Panc1 (cell line): ENCODE data around the gene NINL. TPM values are rescaled to one million over a fixed set of nuclear protein-coding genes. Genes with fewer than 3 reads are reported as not detected.

ENCODE experiments used
- ATAC-seq: fragments of 200-7000 bp; cut with Tn5 transposase; 2 replicates; pipeline ENCODE4 v1.9.1; 2020; ENCODE audit warnings: mild to moderate bottlenecking, moderate library complexity
- BruUV-seq: library from RNA; stranded (reverse); fragments of 400-500 nt; replicated peaks from 2 replicates; lab custom pipeline; 2021; lab: Mats Ljungman, UMichigan
- CTCF ChIA-PET: fragments of 300-600 bp; sonication (Branson Sonifier 250); formaldehyde crosslinking; loops from one replicate; lab custom pipeline; 2022; ENCODE audit warnings: antibody characterized with exemption; lab: Charles Lee
- POLR2A ChIA-PET: fragments of 300-600 bp; sonication (Branson Sonifier 250); formaldehyde crosslinking; loops from one replicate; lab custom pipeline; 2022; ENCODE audit warnings: antibody characterized with exemption; lab: Charles Lee
- DNase-seq: peaks from one replicate; pipeline ENCODE4 v3.0.0-alpha.2; 2010; ENCODE audit warnings: low read depth, low spot score
- H3K27ac ChIP-seq: 2 replicates; pipeline ENCODE4 v1.5.1; 2011; ENCODE audit warnings: mild to moderate bottlenecking, low read length, inconsistent platforms
- H3K27me3 ChIP-seq: fragments of 200-500 bp; sonication (Bioruptor generic); 2 replicates; pipeline ENCODE4 v1.6.0; 2014; ENCODE audit warnings: low read length, inconsistent platforms; ENCODE audit not compliant: control insufficient read depth, insufficient read depth
- H3K36me3 ChIP-seq: fragments of 200-500 bp; sonication (Bioruptor generic); 2 replicates; pipeline ENCODE4 v1.5.1; 2014; ENCODE audit warnings: inconsistent platforms, mild to moderate bottlenecking, low read length, moderate library complexity; ENCODE audit not compliant: control insufficient read depth, insufficient read depth
- H3K4me1 ChIP-seq: 2 replicates; pipeline ENCODE4 v1.5.1; 2011; ENCODE audit warnings: inconsistent platforms, mild to moderate bottlenecking, low read length, moderate library complexity; ENCODE audit not compliant: control insufficient read depth, insufficient read depth
- H3K4me3 ChIP-seq, 2 experiments: 2 replicates each; pipeline ENCODE4 v1.5.1; 2011 to 2012; ENCODE audit warnings: low read depth in 2 of 2, low read length in 2 of 2, mild to moderate bottlenecking in 2 of 2, inconsistent platforms in 1 of 2, moderate library complexity in 1 of 2
- H3K9me3 ChIP-seq: fragments of 200-500 bp; sonication (Bioruptor generic); 2 replicates; pipeline ENCODE4 v1.5.1; 2014; ENCODE audit warnings: low read depth, mild to moderate bottlenecking, inconsistent platforms, low read length, moderate library complexity; ENCODE audit not compliant: control insufficient read depth, insufficient read depth
- CTCF ChIP-seq: fragments of 450-650 bp; IDR thresholded peaks from 2 replicates; pipeline ENCODE4 v1.5.1; 2017; ENCODE audit warnings: mild to moderate bottlenecking
- POLR2AphosphoS5 ChIP-seq: IDR thresholded peaks from 2 replicates; pipeline ENCODE4 v1.6.1; 2012; ENCODE audit warnings: mild to moderate bottlenecking, low read depth, low read length, moderate library complexity
- REST ChIP-seq, 2 experiments: IDR thresholded peaks; 2 replicates each; pipeline ENCODE4 v1.6.1; 2011 to 2012; ENCODE audit warnings: low read depth in 2 of 2, control low read depth in 1 of 2, low read length in 1 of 2, mild to moderate bottlenecking in 1 of 2, moderate library complexity in 1 of 2; ENCODE audit not compliant: insufficient read depth in 1 of 2
- SIN3A ChIP-seq: IDR thresholded peaks from 2 replicates; pipeline ENCODE4 v1.6.1; 2012; ENCODE audit warnings: low read depth, mild to moderate bottlenecking, low read length, moderate library complexity, borderline replicate concordance; ENCODE audit not compliant: insufficient read depth
- TCF7L2 ChIP-seq: IDR thresholded peaks from 2 replicates; pipeline ENCODE4 v1.6.1; 2011; ENCODE audit warnings: mild to moderate bottlenecking, low read depth, low read length, inconsistent platforms
- in situ Hi-C: cut with HindIII; loops from 2 replicates; pipeline ENCODE4 v1.10.0; 2016; ENCODE audit warnings: low sequenced_read_pairs, low pct_unique_long_range_greater_than_20kb
- intact Hi-C: fragments of 100-400 bp; cut with micrococcal nuclease; formaldehyde crosslinking; loops from one replicate; pipeline ENCODE4 v1.10.0; 2022; ENCODE audit not compliant: unreplicated experiment
- total RNA-seq: library from RNA; stranded (reverse); gene quantifications from one replicate; pipeline ENCODE4 v1.2.1, GENCODE V29; 2021; ENCODE audit not compliant: unreplicated experiment

Gene NINL
- total RNA-seq, 1 experiment from 2014 or later = 25.0 TPM

- Histone ChIP-seq H3K4me3 (no peak overlapping the region), H3K27ac (no peak overlapping the region), H3K36me3 (peaks cover 7% of the 10 kb centered on the region; the same call in 1 of the 2 replicates), H3K27me3 (no peaks in the 10 kb centered on the region), H3K9me3 (peaks cover 9% of the 10 kb centered on the region; the same call in 1 of the 2 replicates), H3K4me1 (no peaks in the 10 kb centered on the region)
- in situ Hi-C loops (no loop called here), intact Hi-C loops (no loop called here)
- TF ChIP-seq POLR2AphosphoS5 (no peak), CTCF (no peak), SIN3A (no peak), TCF7L2 (no peak), REST (IDR thresholded peaks at IDR 0.05; ENCODE audit: insufficient read depth in 1 of 2, low read depth in 2 of 2, low read length in 1 of 2) (no peak)
- DNase-seq = no peak
- no TSS peak for BruUV-seq
- ChIA-PET POLR2A (no interaction called here), CTCF (no interaction called here)
- no peak for ATAC-seq
Measured at GRCh38 chr20:25511183-25511582, 74.1 kb downstream of the NINL start.

- ATAC-seq = no peak
- H3K27me3 ChIP-seq = no peaks in the 10 kb centered on the region
- DNase-seq = no peak
- no TSS peak for BruUV-seq
- H3K4me3 ChIP-seq = no peak overlapping the region
- TF ChIP-seq POLR2AphosphoS5 (no peak), TCF7L2 (no peak), CTCF (no peak), SIN3A (no peak), REST (IDR thresholded peaks at IDR 0.05; ENCODE audit: insufficient read depth in 1 of 2, low read depth in 2 of 2, low read length in 1 of 2) (no peak)
- ChIA-PET CTCF (no interaction called here), POLR2A (no interaction called here)
- no peak overlapping the region for H3K27ac ChIP-seq
- in situ Hi-C loops = no loop called here
- peaks cover 7% of the 10 kb centered on the region; the same call in 1 of the 2 replicates for H3K36me3 ChIP-seq
- no peaks in the 10 kb centered on the region for H3K4me1 ChIP-seq
- H3K9me3 ChIP-seq = peaks cover 9% of the 10 kb centered on the region; the same call in 1 of the 2 replicates
- intact Hi-C loops = no loop called here
Measured at GRCh38 chr20:25510721-25511120, 74.6 kb downstream of the NINL start.
